H1 (cell line): ENCODE data around the gene CCDC120.

Experiments used
- BACH1 ChIP-seq: IDR thresholded peaks from 2 replicates; pipeline ENCODE4 v1.6.1; 2012; ENCODE audit warnings: low read length, improper control_type of control experiment
- CHD7 ChIP-seq: fragments of 300-600 bp; sonication (generic); IDR thresholded peaks from 2 replicates; pipeline ENCODE4 v1.7.1; 2012; ENCODE audit warnings: low read length, moderate library complexity, mild to moderate bottlenecking, inconsistent platforms; ENCODE audit not compliant: insufficient replicate concordance
- CTCF ChIP-seq, 3 experiments: IDR thresholded peaks; 1 replicate in 2 of 3; 2 replicates in 1 of 3; pipeline versions ENCODE4 v1.5.1 to v1.6.1; 2011; ENCODE audit warnings: low read length in 3 of 3, mild to moderate bottlenecking in 3 of 3, inconsistent platforms in 2 of 3, low read depth in 1 of 3, moderate library complexity in 1 of 3; ENCODE audit not compliant: insufficient read depth in 1 of 3; ENCODE audit errors: control extremely low read depth in 1 of 3
- EP300 ChIP-seq, 2 experiments: IDR thresholded peaks; 1 replicate in 1 of 2; 2 replicates in 1 of 2; pipeline ENCODE4 v1.6.1; 2011 to 2012; ENCODE audit warnings: low read depth in 2 of 2, low read length in 2 of 2, mild to moderate bottlenecking in 2 of 2, borderline replicate concordance in 1 of 2, inconsistent platforms in 1 of 2, moderate library complexity in 1 of 2
- HDAC2 ChIP-seq, 2 experiments: fragments of 300-600 bp in 1 of 2; sonication (generic) in 1 of 2; IDR thresholded peaks; 2 replicates each; pipeline ENCODE4 v1.6.1; 2011 to 2012; ENCODE audit warnings: low read depth in 2 of 2, low read length in 2 of 2, mild to moderate bottlenecking in 2 of 2, moderate library complexity in 2 of 2, borderline replicate concordance in 1 of 2, inconsistent platforms in 1 of 2
- JUND ChIP-seq: IDR thresholded peaks from 2 replicates; pipeline ENCODE4 v1.6.1; 2011; ENCODE audit warnings: mild to moderate bottlenecking, improper control_type of control experiment, low read length
- MAX ChIP-seq: IDR thresholded peaks from 2 replicates; pipeline ENCODE4 v1.6.1; 2012; ENCODE audit warnings: inconsistent platforms
- NANOG ChIP-seq: IDR thresholded peaks from 2 replicates; pipeline ENCODE4 v1.6.1; 2011; ENCODE audit warnings: low read length, low read depth, mild to moderate bottlenecking, inconsistent platforms; ENCODE audit not compliant: insufficient read depth, poor library complexity, severe bottlenecking
- POLR2A ChIP-seq, 2 experiments: IDR thresholded peaks; 1 replicate in 1 of 2; 2 replicates in 1 of 2; pipeline ENCODE4 v1.6.1; 2011; ENCODE audit warnings: low read depth in 2 of 2, low read length in 2 of 2, mild to moderate bottlenecking in 2 of 2; ENCODE audit errors: control extremely low read depth in 1 of 2
- RAD21 ChIP-seq, 2 experiments: IDR thresholded peaks in 1 of 2; conservative IDR thresholded peaks in 1 of 2; 2 replicates each; pipeline ENCODE4 v1.6.1; 2011; ENCODE audit warnings: low read depth in 2 of 2, low read length in 2 of 2, improper control_type of control experiment in 1 of 2, inconsistent platforms in 1 of 2, mild to moderate bottlenecking in 1 of 2, moderate library complexity in 1 of 2
- RXRA ChIP-seq: IDR thresholded peaks from 2 replicates; pipeline ENCODE4 v1.6.1; 2011; ENCODE audit warnings: low read depth, mild to moderate bottlenecking, low read length, moderate library complexity; ENCODE audit not compliant: insufficient read depth
- SIN3A ChIP-seq, 2 experiments: IDR thresholded peaks in 1 of 2; conservative IDR thresholded peaks in 1 of 2; 2 replicates each; pipeline ENCODE4 v1.6.1; 2011 to 2012; ENCODE audit warnings: low read length in 2 of 2, improper control_type of control experiment in 1 of 2, low read depth in 1 of 2, mild to moderate bottlenecking in 1 of 2
- SP1 ChIP-seq: IDR thresholded peaks from 2 replicates; pipeline ENCODE4 v1.6.1; 2011; ENCODE audit warnings: low read depth, low read length
- TAF1 ChIP-seq: IDR thresholded peaks from 2 replicates; pipeline ENCODE4 v1.6.1; 2011; ENCODE audit warnings: mild to moderate bottlenecking, low read depth, low read length

GRCh38 chrX:49041744-49042580 is 16.8 kb upstream of the CCDC120 start:
- TF ChIP-seq RAD21 (IDR thresholded peaks at IDR 0.05 in 1 of 2, conservative IDR thresholded peaks at IDR 0.05 in 1 of 2; ENCODE audit: low read depth in 2 of 2, low read length in 2 of 2) (no peak), POLR2A (IDR thresholded peaks at IDR 0.05; ENCODE audit: control extremely low read depth in 1 of 2, low read depth in 2 of 2, low read length in 2 of 2) (no peak; a peak in 1 of 3 replicates), JUND (no peak), MAX (no peak), CTCF (IDR thresholded peaks at IDR 0.05; ENCODE audit: control extremely low read depth in 1 of 3, insufficient read depth in 1 of 3, low read depth in 1 of 3, low read length in 3 of 3) (no peak), TAF1 (no peak), BACH1 (no peak), SP1 (no peak), HDAC2 (IDR thresholded peaks at IDR 0.05; ENCODE audit: borderline replicate concordance in 1 of 2, low read depth in 2 of 2, low read length in 2 of 2) (no peak), RXRA (no peak), NANOG (no peak), SIN3A (conservative IDR thresholded peaks at IDR 0.05 in 1 of 2, IDR thresholded peaks at IDR 0.05 in 1 of 2; ENCODE audit: low read depth in 1 of 2, low read length in 2 of 2) (no peak), CHD7 (no peak), EP300 (IDR thresholded peaks at IDR 0.05; ENCODE audit: borderline replicate concordance in 1 of 2, low read depth in 2 of 2, low read length in 2 of 2) (no peak)
